Measurements from ENCODE around the gene RALGAPB.

DNA sequence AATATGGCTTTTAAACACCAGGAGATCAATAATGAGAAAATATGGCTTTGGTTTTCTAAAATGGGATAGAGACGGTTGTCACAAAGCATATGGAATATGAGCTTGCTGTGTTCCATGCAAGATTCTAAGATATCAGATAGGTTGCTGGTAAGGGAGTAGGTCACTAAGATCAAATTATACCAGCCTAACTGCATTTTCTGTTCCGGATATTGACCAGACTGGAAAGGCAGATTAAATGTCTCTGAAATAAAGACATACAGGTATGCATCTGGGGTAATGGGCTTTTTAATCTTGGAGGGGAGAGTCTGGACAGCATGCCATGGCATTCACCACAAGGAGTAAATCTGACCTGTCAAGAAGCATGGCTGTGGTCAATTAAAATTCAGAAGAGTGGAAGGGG, 73.1 kb downstream of the RALGAPB start:
- TF ChIP-seq, protein P1, sequence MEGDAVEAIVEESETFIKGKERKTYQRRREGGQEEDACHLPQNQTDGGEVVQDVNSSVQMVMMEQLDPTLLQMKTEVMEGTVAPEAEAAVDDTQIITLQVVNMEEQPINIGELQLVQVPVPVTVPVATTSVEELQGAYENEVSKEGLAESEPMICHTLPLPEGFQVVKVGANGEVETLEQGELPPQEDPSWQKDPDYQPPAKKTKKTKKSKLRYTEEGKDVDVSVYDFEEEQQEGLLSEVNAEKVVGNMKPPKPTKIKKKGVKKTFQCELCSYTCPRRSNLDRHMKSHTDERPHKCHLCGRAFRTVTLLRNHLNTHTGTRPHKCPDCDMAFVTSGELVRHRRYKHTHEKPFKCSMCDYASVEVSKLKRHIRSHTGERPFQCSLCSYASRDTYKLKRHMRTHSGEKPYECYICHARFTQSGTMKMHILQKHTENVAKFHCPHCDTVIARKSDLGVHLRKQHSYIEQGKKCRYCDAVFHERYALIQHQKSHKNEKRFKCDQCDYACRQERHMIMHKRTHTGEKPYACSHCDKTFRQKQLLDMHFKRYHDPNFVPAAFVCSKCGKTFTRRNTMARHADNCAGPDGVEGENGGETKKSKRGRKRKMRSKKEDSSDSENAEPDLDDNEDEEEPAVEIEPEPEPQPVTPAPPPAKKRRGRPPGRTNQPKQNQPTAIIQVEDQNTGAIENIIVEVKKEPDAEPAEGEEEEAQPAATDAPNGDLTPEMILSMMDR (IDR thresholded peaks at IDR 0.05), result no peak
- no peak for TF ChIP-seq POLR2A (IDR thresholded peaks at IDR 0.05)

All from heart left ventricle (tissue), 13 donors.